ENCODE data around the gene VPS37C. TPM values are rescaled to one million over a fixed set of nuclear protein-coding genes. Genes with fewer than 3 reads are reported as not detected.
"Not testable (repeated sequence)": the region's sequence is repeated elsewhere in the genome, so short reads cannot be mapped to it uniquely, and the experiment has no call there.

Gene VPS37C
- total and polyA plus RNA-seq, 10 of the 15 experiments (the other 5 are each of a cell fraction or from before 2014, with no cell fraction given), result 0.39 to 16.5 (median 7.8) TPM

GRCh38 chr11:61161190-61162091 is at the start of gene VPS37C (continued):
- TF ChIP-seq POLR2AphosphoS2 (IDR thresholded peaks at IDR 0.05; ENCODE audit: low read depth, low read length) (no peak; the same call in 1 of the 2 replicates), TBL1XR1 (IDR thresholded peaks at IDR 0.05; ENCODE audit: low read depth, low read length) (peak; percentile 79; the same call in 1 of the 2 replicates), USF2 (IDR thresholded peaks at IDR 0.05; ENCODE audit: borderline replicate concordance, low read depth, low read length) (peak; percentile 85), HDGF (IDR thresholded peaks at IDR 0.05) (no peak), SIX5 (IDR thresholded peaks at IDR 0.05; ENCODE audit: low read depth, low read length, severe bottlenecking) (no peak), IKZF2 (IDR thresholded peaks at IDR 0.05) (no peak), BHLHE40 (IDR thresholded peaks at IDR 0.05; ENCODE audit: borderline replicate concordance in 1 of 2, low read depth in 2 of 2, low read length in 1 of 2) (peak; percentile 92 to 98), SREBF1 (IDR thresholded peaks at IDR 0.05; ENCODE audit: low read length) (no peak), ATF7 (IDR thresholded peaks at IDR 0.05; ENCODE audit: low read depth) (peak; percentile 79), GATAD2B (conservative IDR thresholded peaks at IDR 0.05; ENCODE audit: low read depth) (peak; percentile 100), FOS (IDR thresholded peaks at IDR 0.05; ENCODE audit: borderline replicate concordance, extremely low read depth, insufficient read length) (peak; percentile 9), BRCA1 (IDR thresholded peaks at IDR 0.05; ENCODE audit: low read depth, low read length) (no peak), IRF5 (IDR thresholded peaks at IDR 0.05; ENCODE audit: borderline replicate concordance) (peak; percentile 82), YBX1 (IDR thresholded peaks at IDR 0.05) (no peak), EGR1 (IDR thresholded peaks at IDR 0.05; ENCODE audit: borderline replicate concordance in 1 of 2, low read depth in 2 of 2, low read length in 2 of 2) (peak in 1 of 2 experiments; percentile 75; a peak in 1 of 3 replicates), PAX8 (IDR thresholded peaks at IDR 0.05) (no peak)
- TF ChIP-seq, protein P1, sequence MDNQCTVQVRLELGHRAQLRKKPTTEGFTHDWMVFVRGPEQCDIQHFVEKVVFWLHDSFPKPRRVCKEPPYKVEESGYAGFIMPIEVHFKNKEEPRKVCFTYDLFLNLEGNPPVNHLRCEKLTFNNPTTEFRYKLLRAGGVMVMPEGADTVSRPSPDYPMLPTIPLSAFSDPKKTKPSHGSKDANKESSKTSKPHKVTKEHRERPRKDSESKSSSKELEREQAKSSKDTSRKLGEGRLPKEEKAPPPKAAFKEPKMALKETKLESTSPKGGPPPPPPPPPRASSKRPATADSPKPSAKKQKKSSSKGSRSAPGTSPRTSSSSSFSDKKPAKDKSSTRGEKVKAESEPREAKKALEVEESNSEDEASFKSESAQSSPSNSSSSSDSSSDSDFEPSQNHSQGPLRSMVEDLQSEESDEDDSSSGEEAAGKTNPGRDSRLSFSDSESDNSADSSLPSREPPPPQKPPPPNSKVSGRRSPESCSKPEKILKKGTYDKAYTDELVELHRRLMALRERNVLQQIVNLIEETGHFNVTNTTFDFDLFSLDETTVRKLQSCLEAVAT (IDR thresholded peaks at IDR 0.05), result no peak

GRCh38 chr11:61210629-61211028 is 49.4 kb upstream of the VPS37C start:
- H3K9ac ChIP-seq (ENCODE audit: control insufficient read depth, insufficient read depth, low read length); H3K4me1 ChIP-seq (ENCODE audit: control insufficient read depth, insufficient read depth, low read length); CTCF ChIA-PET; H3K79me2 ChIP-seq (ENCODE audit: control insufficient read depth, insufficient read depth, low read length); H3K27me3 ChIP-seq (replicated peaks in 1 of 2; ENCODE audit: control insufficient read depth in 2 of 2, insufficient read depth in 2 of 2, low read length in 1 of 2); intact Hi-C loops (cut with micrococcal nuclease; ENCODE audit: unreplicated experiment); H3K27ac ChIP-seq (ENCODE audit: control insufficient read depth, insufficient read depth); in situ Hi-C loops (cut with MboI); H2AFZ ChIP-seq (ENCODE audit: control insufficient read depth, low read depth, low read length); POLR2A ChIA-PET; H3K9me3 ChIP-seq (replicated peaks; ENCODE audit: control insufficient read depth, insufficient read depth, low read length); BruUV-seq (replicated peaks); H3K4me3 ChIP-seq; H3K4me2 ChIP-seq (ENCODE audit: control insufficient read depth, insufficient read depth); SMC1A ChIA-PET (ENCODE audit: uncharacterized antibody, unreplicated experiment); RAD21 ChIA-PET (ENCODE audit: unreplicated experiment); H3K36me3 ChIP-seq (ENCODE audit: control insufficient read depth in 2 of 2, insufficient read depth in 2 of 2, low read length in 1 of 2); H4K20me1 ChIP-seq (ENCODE audit: control insufficient read depth, insufficient read depth); FAIRE-seq; ATAC-seq; DNase-seq (ENCODE audit: low read depth, low spot score): not testable (repeated sequence)
- WGBS (ENCODE audit: insufficient coverage, insufficient replicate concordance, low lambda C conversion rate, missing lambda C conversion rate), result no CpG with 5 or more reads among the region's 6 CpGs

Measured in GM12878 (cell line).